Stomach (tissue), 4 donors: ENCODE results near the gene LAD1.

Experiments
- CTCF ChIP-seq, 7 experiments: fragments of 450-650 bp in 4 of 7; fragments of 200-600 bp in 3 of 7; sonication (generic) in 3 of 7; IDR thresholded peaks; one replicate each; pipeline ENCODE4 v1.5.1; 2016 to 2019; ENCODE audit warnings: antibody characterized with exemption in 7 of 7, control low read depth in 2 of 7, mild to moderate bottlenecking in 1 of 7
- EP300 ChIP-seq: sonication (generic); formaldehyde crosslinking; IDR thresholded peaks from one replicate; pipeline ENCODE4 v1.6.1; 2017; ENCODE audit warnings: antibody characterized with exemption
- POLR2A ChIP-seq, 4 donors: fragments of 450-650 bp; IDR thresholded peaks; one replicate each; pipeline ENCODE4 v1.6.1; 2016; ENCODE audit warnings: antibody characterized with exemption in 4 of 4, control low read depth in 2 of 4, mild to moderate bottlenecking in 1 of 4, moderate library complexity in 1 of 4
- POLR2AphosphoS5 ChIP-seq, 3 donors: sonication (generic); formaldehyde crosslinking; IDR thresholded peaks; one replicate each; pipeline ENCODE4 v1.6.1; 2016; ENCODE audit warnings: antibody characterized with exemption in 3 of 3

- TF ChIP-seq CTCF (IDR thresholded peaks at IDR 0.05) (no peak), POLR2A (IDR thresholded peaks at IDR 0.05) (no peak), POLR2AphosphoS5 (IDR thresholded peaks at IDR 0.05) (no peak), EP300 (no peak)
These were observed 32.4 kb downstream of the LAD1 start for GRCh38 chr1:201366696-201367095.
